Loucy (cell line): ENCODE measurements around the gene POU2F1.

Experiments used
- H2AFZ ChIP-seq: fragments of 200-600 bp; sonication (generic); 2 replicates; pipeline ENCODE4 v1.6.0; 2016; ENCODE audit warnings: antibody characterized with exemption, mild to moderate bottlenecking, low read length, moderate library complexity
- H3F3A ChIP-seq: fragments of 200-600 bp; 2 replicates; pipeline ENCODE4 v1.6.0; 2016; ENCODE audit warnings: antibody characterized with exemption, low read depth, mild to moderate bottlenecking
- H3K27me3 ChIP-seq: fragments of 200-600 bp; sonication (generic); 2 replicates; pipeline ENCODE4 v1.6.1; 2014; ENCODE audit warnings: low read length, mild to moderate bottlenecking; ENCODE audit not compliant: insufficient read depth, poor library complexity, severe bottlenecking
- H3K36me3 ChIP-seq: fragments of 200-600 bp; sonication (generic); 2 replicates; pipeline ENCODE4 v1.6.1; 2016; ENCODE audit warnings: low read length; ENCODE audit not compliant: insufficient read depth
- H3K4me1 ChIP-seq: fragments of 200-600 bp; sonication (generic); 2 replicates; pipeline ENCODE4 v1.5.1; 2014; ENCODE audit warnings: low read length, mild to moderate bottlenecking; ENCODE audit not compliant: insufficient read depth, poor library complexity, severe bottlenecking
- H3K4me2 ChIP-seq: fragments of 200-600 bp; sonication (generic); 2 replicates; pipeline ENCODE4 v1.6.0; 2014; ENCODE audit warnings: antibody characterized with exemption, low read length, low read depth, mild to moderate bottlenecking; ENCODE audit not compliant: poor library complexity, severe bottlenecking
- H3K4me3 ChIP-seq: fragments of 200-600 bp; sonication (generic); 2 replicates; pipeline ENCODE4 v1.5.1; 2014; ENCODE audit warnings: low read length, mild to moderate bottlenecking, mixed read lengths; ENCODE audit not compliant: poor library complexity, severe bottlenecking
- H3K79me2 ChIP-seq: fragments of 200-600 bp; sonication (generic); 2 replicates; pipeline ENCODE4 v1.6.1; 2014; ENCODE audit warnings: low read length; ENCODE audit not compliant: insufficient read depth
- H3K9ac ChIP-seq: fragments of 200-600 bp; sonication (generic); 2 replicates; pipeline ENCODE4 v1.6.0; 2014; ENCODE audit warnings: mild to moderate bottlenecking, low read depth, low read length, moderate library complexity; ENCODE audit not compliant: poor library complexity, severe bottlenecking
- H3K9me2 ChIP-seq: fragments of 200-600 bp; sonication (generic); replicated peaks from 2 replicates; pipeline ENCODE4 v1.6.1; 2016; ENCODE audit warnings: low read depth, low read length, mixed read lengths
- H3K9me3 ChIP-seq: fragments of 200-600 bp; sonication (generic); 2 replicates; pipeline ENCODE4 v1.6.1; 2014; ENCODE audit warnings: mild to moderate bottlenecking, antibody characterized with exemption, low read length, low read depth; ENCODE audit not compliant: insufficient read depth
- H4K20me1 ChIP-seq: fragments of 200-600 bp; sonication (generic); 2 replicates; pipeline ENCODE4 v1.6.0; 2014; ENCODE audit warnings: antibody characterized with exemption, low read length, mild to moderate bottlenecking; ENCODE audit not compliant: insufficient read depth, poor library complexity, severe bottlenecking
- CTCF ChIP-seq: fragments of 200-600 bp; sonication (generic); conservative IDR thresholded peaks from 2 replicates; pipeline ENCODE4 v1.5.1; 2014; ENCODE audit warnings: mild to moderate bottlenecking, antibody characterized with exemption, low read length
- EZH2phosphoT487 ChIP-seq: fragments of 200-600 bp; IDR thresholded peaks from 2 replicates; pipeline ENCODE4 v1.6.1; 2018; ENCODE audit warnings: antibody characterized with exemption, mild to moderate bottlenecking, moderate library complexity, borderline replicate concordance

Gene POU2F1

DNA sequence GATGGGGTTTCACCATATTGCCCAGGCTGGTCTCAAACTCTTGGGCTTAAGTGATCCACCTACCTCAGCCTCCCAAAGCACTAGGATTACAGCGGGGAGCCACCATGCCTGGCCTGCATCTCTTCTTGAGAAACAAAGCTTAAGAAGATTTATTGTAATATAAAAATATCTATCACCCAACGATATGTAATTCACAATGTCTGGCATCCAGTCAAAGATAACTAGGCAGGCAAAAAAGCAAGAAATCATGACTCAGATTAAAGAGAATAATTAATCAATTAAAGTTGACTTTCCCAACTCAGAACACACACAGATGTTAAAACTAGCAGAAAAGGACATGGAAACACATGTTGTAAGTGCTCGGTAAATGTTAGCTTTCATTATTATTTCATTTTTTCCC is 26.5 kb upstream of the POU2F1 start:
- no peaks in the 10 kb centered on the region for H3K27me3 ChIP-seq
- TF ChIP-seq EZH2phosphoT487 (no peak), CTCF (no peak)
- H3K9me2 ChIP-seq, result no peaks in the 10 kb centered on the region

GRCh38 chr1:167196166-167196565 is 24.5 kb upstream of the POU2F1 start:
- Histone ChIP-seq H3K4me3 (no peak overlapping the region), H3K79me2 (no peaks in the 10 kb centered on the region), H3K36me3 (no peaks in the 10 kb centered on the region), H2AFZ (no peak overlapping the region), H3K9ac (no peak overlapping the region), H3K9me2 (no peaks in the 10 kb centered on the region), H4K20me1 (no peaks in the 10 kb centered on the region), H3K4me1 (peaks cover 7% of the 10 kb centered on the region), H3F3A (no peaks in the 10 kb centered on the region), H3K4me2 (no peak overlapping the region), H3K27me3 (no peaks in the 10 kb centered on the region), H3K9me3 (no peaks in the 10 kb centered on the region)
- TF ChIP-seq CTCF (no peak), EZH2phosphoT487 (no peak)

More for the DNA sequence above, 26.5 kb upstream of the POU2F1 start:
- Histone ChIP-seq H3F3A (no peaks in the 10 kb centered on the region), H3K4me2 (no peak overlapping the region), H3K9me3 (no peaks in the 10 kb centered on the region), H3K9ac (no peak overlapping the region), H3K36me3 (no peaks in the 10 kb centered on the region), H3K79me2 (no peaks in the 10 kb centered on the region), H4K20me1 (no peaks in the 10 kb centered on the region), H2AFZ (no peak overlapping the region), H3K4me3 (no peak overlapping the region), H3K4me1 (peaks cover 7% of the 10 kb centered on the region)

GRCh38 chr1:167197236-167197635 is 23.4 kb upstream of the POU2F1 start:
- H3K79me2 ChIP-seq, result no peaks in the 10 kb centered on the region
- H3F3A ChIP-seq, result no peaks in the 10 kb centered on the region
- H3K9ac ChIP-seq, result no peak overlapping the region
- H3K9me2 ChIP-seq, result no peaks in the 10 kb centered on the region
- H3K27me3 ChIP-seq, result no peaks in the 10 kb centered on the region
- H3K9me3 ChIP-seq, result no peaks in the 10 kb centered on the region
- H3K4me3 ChIP-seq, result no peak overlapping the region
- H3K36me3 ChIP-seq, result no peaks in the 10 kb centered on the region
- H2AFZ ChIP-seq, result no peak overlapping the region
- H3K4me1 ChIP-seq, result peaks cover 9% of the 10 kb centered on the region
- no peak for TF ChIP-seq EZH2phosphoT487
- TF ChIP-seq CTCF, result no peak
- H3K4me2 ChIP-seq, result no peak overlapping the region
- H4K20me1 ChIP-seq, result no peaks in the 10 kb centered on the region
